SW 1271 (cell line): ENCODE data around the gene GPX2.

ENCODE experiments used
- DNase-seq, 2 experiments: peaks; one replicate each; lab custom pipeline; 2025; lab: John Stamatoyannopoulos, UW

Gene GPX2

DNA sequence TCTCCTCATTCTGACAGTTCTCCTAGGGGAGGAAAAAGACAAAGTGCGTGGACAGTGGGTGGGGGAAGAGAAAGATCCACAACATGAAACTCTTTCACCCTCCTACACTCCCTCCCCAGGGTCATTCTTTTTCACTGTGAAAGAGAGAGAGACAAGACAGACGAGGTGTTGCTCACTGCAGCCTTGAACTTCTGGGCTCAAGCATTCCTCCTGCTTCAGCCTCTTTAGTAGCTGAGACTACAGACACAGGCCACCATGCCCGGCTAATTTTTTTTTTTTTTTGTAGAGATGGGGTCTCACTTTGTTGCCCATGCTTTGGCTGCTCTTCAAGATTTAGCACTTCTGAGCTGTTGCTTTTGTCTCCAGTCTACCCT lies 2.7 kb downstream of the GPX2 start:
- DNase-seq: no peak

- DNase-seq: no peak
Measured at GRCh38 chr14:64938972-64939816, 3.4 kb downstream of the GPX2 start.

DNA sequence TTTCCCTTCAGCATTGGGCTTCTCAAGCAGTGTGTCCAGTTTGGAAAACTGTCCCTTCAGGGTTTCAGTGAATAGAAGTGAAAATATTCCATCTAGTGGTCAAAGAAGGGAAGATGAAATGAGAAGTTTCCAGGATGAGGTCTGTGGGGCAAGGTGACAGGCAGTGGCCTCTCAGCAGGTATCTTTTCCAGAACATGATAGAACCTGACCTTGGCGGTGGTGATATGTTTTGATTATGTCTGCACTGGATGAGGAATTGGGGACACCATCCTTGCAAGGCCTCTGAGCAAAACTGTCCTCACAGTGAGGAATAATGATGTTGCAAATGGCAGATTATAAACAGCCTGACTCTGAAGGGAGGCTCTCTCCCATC lies 4.7 kb downstream of the GPX2 start:
- DNase-seq: peak in 1 of 2 experiments; percentile 27

DNA sequence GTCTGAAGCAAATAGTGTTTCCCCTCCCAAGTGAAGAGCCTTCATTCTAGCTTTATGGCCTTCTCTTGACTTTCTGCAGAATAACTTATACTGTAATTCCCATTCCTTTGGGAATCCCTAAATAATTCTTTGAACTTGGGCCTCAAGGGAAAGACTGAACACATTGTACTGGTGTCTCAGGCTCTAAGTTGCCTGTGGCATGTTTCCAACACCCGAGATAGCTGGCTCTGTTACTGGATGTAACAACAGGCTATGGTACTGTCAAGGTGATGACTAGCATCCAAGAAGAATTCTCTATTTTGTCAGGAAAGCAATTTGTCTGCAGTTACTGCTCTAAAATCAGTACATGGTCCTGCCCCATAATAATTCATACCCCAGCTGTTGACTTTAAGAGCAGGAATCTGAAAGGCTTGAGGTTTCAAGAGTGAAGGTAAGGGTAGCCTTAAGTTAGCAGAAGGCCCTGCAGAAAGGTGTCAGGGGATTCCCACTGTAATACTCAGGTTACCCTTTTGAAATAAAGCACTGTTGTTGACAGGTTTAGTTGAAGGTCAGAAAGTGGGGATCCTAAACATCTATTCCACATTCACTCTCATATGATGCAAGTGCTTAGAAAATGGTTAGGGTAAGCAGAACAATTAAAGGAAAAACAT lies 5.2 kb downstream of the GPX2 start:
- DNase-seq: no peak

DNA sequence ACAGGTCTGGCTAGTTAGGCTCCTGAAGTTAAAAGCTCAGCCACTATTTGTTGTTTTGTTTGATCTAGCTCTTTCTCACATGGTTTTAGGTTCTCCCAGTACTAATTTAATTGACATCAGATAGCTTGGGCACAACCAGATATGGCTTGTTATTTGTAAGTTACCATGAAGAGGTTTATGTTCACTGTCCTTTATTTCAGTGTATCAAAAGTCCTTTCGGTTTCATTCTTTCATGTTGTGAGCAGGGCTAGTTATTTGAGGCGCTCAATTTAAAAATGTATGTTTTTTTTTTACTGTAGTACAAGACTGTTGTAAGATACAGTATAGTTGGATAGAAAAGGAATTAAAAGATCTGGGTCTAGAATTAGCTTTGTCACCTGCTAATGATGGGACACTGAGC lies 7.0 kb downstream of the GPX2 start:
- no peak for DNase-seq

DNA sequence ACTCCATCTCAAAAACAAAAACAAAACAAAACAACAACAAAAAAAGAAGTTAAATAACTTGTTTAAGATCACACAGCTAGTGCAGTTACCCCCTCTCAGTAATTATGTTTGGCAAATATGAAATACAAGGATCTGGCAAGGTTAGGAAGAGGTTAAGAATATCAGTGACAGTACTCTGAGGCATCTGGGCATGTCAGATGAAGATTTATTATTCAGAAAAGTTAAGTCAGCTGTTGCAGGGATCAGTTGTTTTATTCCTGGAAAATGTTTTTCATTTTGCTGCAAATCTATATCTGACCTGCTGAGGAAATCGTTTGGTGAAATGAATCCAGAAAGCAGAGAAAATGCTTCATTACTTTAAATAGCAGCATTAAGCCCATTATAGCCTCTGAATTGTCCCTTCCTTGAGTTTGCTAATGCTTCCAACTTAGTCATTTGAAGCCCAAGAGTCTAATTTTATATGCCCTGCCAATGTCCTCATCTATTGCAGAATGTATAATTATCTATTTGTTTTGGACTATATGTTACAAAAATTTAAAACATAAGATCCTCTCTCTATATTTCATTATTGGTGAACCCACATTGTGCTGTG lies 8.1 kb downstream of the GPX2 start:
- no peak for DNase-seq

- no peak for DNase-seq
Measured at GRCh38 chr14:64932231-64932630, 10.3 kb downstream of the GPX2 start.

- DNase-seq: no peak
Measured at GRCh38 chr14:64931123-64931522, 11.4 kb downstream of the GPX2 start.

GRCh38 chr14:64930085-64930843 lies 12.3 kb downstream of the GPX2 start:
- no peak for DNase-seq

DNA sequence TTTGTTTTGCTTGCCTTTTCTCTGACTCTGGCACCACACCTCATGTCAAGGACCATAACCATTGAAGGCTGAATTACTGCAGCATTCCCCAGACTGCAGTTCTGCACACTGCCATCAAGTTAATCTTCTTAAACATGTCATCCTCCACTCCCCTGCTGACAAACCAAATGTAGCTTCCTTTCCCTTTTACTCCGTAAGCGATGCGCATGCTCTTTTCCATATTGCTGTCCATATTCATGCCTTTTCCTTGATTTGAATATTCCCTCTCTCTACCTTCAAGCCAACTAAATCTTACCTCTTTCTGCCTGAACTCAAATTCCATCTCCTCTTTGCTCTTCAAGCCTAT lies 13.6 kb downstream of the GPX2 start:
- no peak for DNase-seq

DNA sequence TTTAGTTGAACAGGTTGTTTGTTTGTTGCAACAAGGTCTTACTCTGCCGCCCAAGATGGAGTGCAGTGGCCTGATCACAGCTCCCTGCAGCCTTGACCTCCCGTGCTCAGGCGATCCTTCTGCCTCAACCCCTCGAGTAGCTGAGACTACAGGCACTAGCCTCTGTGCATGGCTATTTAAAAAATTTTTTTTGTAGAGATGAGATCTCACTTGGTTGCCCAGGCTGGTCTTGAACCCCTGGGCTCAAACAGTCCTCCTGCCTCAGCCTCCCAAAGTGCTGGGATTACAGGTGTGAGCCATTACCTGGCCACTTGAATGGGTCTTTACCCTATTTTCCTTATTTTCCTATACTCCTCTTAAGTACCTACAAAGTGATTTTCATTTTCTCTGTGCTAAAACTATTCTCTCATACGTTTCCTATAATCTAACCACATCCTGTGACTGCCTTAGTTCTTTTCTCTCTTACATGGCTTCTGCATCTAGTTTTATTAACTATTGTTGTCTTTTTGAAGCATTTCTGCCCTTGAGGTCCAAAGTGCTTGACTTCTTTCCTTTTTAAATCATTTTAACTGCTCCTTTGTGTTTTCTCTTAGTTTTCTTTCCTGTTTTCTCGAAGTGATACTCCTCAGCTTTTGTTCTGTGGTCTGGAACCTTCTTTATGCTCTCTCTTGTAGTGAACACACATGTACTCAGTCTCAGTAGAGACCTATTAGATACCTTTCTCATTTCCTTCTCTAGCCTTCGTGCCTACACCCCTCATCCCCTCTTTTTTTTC lies 14.1 kb downstream of the GPX2 start:
- no peak for DNase-seq

DNA sequence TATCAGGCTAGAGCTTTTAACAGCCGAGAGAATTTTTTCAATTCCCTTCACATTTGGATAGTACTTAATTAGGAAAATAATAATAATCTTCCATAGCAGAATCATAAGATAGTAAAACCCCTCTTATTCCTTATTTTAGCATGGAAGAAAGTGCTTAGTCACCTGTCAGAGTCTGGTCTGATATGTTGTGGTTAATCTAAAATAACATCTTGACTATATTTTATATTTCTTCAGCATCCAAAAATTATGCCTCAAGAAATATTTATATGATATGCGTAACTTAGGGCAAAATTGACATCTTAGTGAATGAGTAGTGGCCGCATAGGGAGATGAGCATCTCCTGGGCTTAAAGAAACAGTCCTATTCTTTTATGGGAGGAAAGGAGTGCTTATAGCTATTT lies 15.5 kb downstream of the GPX2 start:
- DNase-seq: no peak

GRCh38 chr14:64926398-64926995 lies 16.0 kb downstream of the GPX2 start:
- no peak for DNase-seq

DNA sequence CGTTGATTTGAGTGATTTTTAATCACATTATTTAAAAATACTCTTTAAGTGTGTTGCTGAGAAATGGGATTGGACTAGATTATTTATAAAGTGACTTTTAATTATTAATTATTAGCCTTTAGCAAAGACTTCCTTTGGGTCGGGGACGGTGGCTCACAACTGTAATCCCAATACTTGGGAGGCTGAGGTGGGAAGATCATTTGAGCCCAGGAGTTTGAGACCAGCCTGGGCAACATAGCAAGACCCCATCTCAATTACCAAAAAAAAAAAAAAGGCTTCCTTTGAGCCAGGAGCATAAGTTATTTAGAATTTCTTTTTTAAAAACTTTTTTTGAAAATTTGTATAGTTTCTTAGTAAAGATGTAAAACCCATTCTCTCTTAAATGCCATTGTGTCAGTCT lies 19.5 kb downstream of the GPX2 start:
- DNase-seq: no peak

DNA sequence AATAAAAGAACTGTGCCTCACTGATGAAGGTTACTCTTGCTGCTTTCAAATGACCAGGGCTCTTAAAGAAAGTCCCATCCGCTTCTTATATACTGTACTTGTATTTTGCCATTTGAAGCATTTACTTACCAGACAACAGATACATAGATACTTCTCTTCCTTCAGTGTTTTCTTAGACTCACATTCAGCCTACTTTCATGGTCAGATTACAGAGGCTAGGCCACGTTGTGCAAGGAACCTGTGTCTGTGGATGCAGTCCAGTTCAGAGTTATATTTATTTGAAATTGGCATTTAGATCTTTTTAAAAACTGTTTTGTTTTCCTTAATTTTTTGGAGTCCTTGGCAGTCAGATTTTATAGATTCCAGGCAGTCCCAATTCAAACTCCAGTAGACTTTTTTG lies 22.1 kb downstream of the GPX2 start:
- DNase-seq: no peak

DNA sequence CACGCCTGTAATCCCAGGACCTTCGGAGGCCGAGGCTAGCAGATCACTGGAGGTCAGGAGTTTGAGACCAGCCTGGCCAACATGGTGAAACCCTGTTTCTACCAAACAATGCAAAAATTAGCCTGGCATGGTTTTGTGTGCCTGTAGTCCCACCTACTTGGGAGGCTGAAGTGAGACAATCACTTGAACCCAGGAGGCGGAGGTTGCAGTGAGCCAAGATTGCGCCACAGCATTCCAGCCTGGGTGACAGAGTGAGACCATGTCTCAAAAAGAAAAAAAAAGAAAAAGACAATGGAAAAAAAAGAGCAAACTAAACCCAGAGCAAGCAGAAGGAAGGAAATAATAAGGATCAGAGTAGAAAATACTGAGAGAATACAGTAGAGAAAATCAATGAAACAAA lies 22.9 kb downstream of the GPX2 start:
- no peak for DNase-seq

- DNase-seq: no peak
Measured at GRCh38 chr14:64919215-64919614, 23.3 kb downstream of the GPX2 start.

DNA sequence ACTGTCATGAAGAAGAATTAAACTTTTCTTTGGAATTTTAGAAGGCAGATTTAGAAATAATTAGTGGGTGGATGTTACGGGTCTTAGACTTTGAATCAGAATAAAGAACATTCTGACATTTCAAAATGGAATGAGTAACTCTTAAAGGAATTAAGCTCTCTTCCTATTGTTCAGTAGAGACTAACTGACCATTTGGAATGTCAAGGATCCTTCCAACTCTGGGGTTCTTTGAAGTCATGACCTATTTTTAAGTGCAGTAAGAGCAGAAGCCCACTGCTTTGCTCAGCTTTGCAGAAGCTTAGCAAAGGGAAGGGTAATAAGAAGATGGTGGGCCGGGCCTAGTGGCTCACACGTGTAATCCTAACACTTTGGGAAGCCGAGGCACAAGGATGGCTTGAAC lies 24.3 kb downstream of the GPX2 start:
- no peak for DNase-seq

DNA sequence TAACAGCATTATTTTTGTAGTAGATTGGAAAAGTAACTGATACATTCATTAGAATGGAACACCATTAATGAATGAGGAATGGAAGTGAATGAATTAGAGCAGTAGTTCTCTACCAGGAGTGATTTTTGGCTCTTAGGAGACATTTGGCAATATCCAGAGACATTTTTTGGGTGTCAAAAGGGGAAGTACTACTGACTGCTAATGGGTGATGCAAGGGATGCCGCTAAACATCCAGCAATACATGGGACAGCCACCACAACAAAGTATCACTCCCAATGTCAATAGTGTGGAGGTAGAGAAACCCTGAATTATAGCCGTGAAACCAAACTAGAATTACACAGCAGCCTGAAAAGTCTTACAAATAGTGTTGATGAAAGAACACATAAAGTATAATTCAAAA lies 26.7 kb downstream of the GPX2 start:
- no peak for DNase-seq

GRCh38 chr14:64915029-64915424 lies 27.5 kb downstream of the GPX2 start:
- DNase-seq: no peak

DNA sequence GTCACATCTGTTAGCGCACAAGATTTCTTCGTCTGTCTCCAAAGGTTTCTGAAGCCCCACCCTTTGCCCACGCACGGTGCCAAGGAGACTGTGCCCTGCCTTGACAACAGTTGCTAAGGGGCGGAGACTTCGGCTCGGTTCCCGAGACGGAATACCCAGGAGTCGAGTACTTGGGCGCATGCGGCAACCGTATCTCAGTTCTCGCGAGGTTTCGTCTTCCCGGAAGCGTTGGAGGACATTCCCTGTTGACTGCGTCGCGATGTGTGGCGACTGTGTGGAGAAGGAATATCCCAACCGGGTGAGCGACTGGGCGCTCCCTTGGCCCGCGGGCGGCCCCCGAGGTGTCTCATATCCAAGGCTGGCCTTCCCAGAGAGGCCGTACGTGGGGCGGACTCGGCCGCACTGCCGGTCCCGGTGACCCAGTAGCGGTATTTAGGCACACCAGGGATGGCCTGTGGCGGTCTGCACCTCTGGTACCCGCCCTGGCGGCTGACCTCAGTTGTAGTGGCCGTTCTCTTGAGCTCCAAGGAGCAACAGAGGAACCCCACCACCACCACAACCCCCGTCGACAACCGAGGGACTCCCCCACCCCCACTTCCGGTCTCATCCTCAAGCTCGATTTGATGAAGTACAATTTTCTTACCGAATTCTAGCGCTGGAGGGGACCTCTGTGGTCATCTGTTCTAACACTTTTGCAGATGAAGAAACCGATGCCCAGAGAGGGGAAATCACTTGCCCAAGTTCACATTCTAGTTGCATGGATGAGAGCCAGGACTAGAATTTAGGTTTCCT lies 28.1 kb downstream of the GPX2 start, which contains the start of gene CHURC1:
CHURC1 (plus strand) TSS at position 219 of the 792 bp plus-strand sequence; CDS start at position 260, 41 bp downstream.
- DNase-seq: peak; percentile 98
